ENCODE measurements around the gene BCR. TPM values are rescaled to one million over a fixed set of nuclear protein-coding genes. Genes with fewer than 3 reads are reported as not detected.

The BCR gene
- total RNA-seq, 1 donor, result 28.6 TPM

DNA sequence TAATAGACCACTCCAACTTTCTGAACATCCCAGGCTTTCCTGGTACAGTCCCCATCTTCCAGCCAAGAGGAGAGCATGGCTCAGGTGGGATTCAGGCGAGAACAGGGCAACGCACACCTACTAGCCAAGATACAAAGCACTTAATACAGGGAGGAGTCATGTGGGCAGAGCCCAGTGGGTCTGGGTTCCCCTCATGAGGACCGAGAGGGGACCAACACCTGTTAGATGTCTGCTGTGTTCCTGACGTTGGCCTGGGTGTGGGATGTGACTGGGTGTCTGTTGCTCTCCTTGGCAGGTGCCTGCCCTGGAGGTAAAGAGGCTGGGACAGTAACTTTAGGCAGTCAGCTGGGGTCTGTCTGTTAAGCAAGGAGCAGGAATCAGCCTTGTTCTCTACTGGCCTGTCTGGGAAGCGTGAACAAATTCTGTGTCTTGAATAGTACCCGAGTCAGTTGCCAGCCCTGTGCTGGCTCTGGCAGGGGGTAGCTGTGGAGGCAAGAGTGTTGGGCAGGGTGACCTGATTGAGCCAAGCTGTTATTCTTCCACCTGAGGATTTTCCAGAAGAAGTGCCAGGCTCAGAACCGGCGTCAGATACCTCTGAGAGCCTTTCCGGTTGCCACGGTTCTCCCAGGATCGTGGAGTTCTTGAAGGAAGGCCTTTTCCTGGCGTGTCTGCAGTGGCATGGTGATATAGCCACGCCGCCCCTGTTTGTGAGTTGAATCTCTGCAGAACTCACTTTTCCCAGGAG lies 56.3 kb downstream of the BCR start:
- H3K4me1 ChIP-seq (ENCODE audit: insufficient read depth, low read length), result peaks cover 24% of the 10 kb centered on the region
- no peaks in the 10 kb centered on the region for H3K9me3 ChIP-seq (ENCODE audit: low read depth, low read length)
- DNase-seq (ENCODE audit: insufficient read length, low spot score, missing footprints), result no peak
- no peak overlapping the region for H3K4me2 ChIP-seq (ENCODE audit: insufficient read depth, low read length)
- no peaks in the 10 kb centered on the region for H3K27me3 ChIP-seq (ENCODE audit: insufficient read depth, low read length)
- no peak overlapping the region for H3K4me3 ChIP-seq (ENCODE audit: insufficient read depth, low read length)
- TF ChIP-seq, protein P1, sequence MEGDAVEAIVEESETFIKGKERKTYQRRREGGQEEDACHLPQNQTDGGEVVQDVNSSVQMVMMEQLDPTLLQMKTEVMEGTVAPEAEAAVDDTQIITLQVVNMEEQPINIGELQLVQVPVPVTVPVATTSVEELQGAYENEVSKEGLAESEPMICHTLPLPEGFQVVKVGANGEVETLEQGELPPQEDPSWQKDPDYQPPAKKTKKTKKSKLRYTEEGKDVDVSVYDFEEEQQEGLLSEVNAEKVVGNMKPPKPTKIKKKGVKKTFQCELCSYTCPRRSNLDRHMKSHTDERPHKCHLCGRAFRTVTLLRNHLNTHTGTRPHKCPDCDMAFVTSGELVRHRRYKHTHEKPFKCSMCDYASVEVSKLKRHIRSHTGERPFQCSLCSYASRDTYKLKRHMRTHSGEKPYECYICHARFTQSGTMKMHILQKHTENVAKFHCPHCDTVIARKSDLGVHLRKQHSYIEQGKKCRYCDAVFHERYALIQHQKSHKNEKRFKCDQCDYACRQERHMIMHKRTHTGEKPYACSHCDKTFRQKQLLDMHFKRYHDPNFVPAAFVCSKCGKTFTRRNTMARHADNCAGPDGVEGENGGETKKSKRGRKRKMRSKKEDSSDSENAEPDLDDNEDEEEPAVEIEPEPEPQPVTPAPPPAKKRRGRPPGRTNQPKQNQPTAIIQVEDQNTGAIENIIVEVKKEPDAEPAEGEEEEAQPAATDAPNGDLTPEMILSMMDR (IDR thresholded peaks at IDR 0.05; ENCODE audit: extremely low read depth, low read depth, low read length), result no peak
- no peak overlapping the region for H2AFZ ChIP-seq (ENCODE audit: low read length)
- H3K79me2 ChIP-seq (ENCODE audit: insufficient read depth, low read length), result peaks cover 77% of the 10 kb centered on the region
- H3K27ac ChIP-seq (ENCODE audit: low read depth, low read length), result no peak overlapping the region
- peaks cover 82% of the 10 kb centered on the region for H4K20me1 ChIP-seq (ENCODE audit: insufficient read depth, low read length)
- no peaks in the 10 kb centered on the region for H3K36me3 ChIP-seq (ENCODE audit: insufficient read depth, low read length)

DNA sequence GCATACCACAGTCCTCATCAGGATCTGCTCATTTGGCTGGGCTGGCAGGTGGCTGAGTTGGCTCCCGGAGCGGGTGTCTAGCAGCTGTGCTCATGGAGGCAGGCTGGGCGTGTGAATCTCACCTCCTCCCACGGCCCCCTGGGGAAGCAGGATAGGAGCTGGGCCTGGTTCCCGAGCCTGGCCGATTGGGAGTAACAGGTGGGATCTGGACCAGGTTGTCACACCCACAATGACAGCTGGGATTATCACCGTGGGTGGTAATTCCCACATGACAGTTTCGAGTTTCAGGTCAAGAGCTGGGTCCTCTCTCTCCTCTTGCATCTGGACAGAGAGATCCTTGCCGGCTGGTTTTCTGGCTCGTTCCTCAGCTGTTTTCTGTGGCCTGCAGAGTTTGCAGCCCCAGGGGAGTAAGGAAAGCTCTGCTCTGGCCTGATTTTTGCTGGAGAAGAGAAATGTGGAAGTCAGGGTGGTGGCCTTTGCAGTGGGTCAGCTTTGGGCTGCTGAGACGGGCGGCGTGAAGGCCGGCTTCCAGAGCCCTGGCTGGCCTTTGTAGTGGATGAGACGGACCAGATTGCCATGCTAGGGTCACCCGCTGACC lies 57.0 kb downstream of the BCR start:
- H3K36me3 ChIP-seq (ENCODE audit: insufficient read depth, low read length), result no peaks in the 10 kb centered on the region
- H4K20me1 ChIP-seq (ENCODE audit: insufficient read depth, low read length), result peaks cover 82% of the 10 kb centered on the region
- no peaks in the 10 kb centered on the region for H3K9me3 ChIP-seq (ENCODE audit: low read depth, low read length)
- H3K27me3 ChIP-seq (ENCODE audit: insufficient read depth, low read length), result no peaks in the 10 kb centered on the region
- DNase-seq (ENCODE audit: insufficient read length, low spot score, missing footprints), result no peak
- peaks cover 76% of the 10 kb centered on the region for H3K79me2 ChIP-seq (ENCODE audit: insufficient read depth, low read length)
- H3K4me3 ChIP-seq (ENCODE audit: insufficient read depth, low read length), result no peak overlapping the region
- H2AFZ ChIP-seq (ENCODE audit: low read length), result no peak overlapping the region
- H3K27ac ChIP-seq (ENCODE audit: low read depth, low read length), result no peak overlapping the region
- TF ChIP-seq, protein P1 (IDR thresholded peaks at IDR 0.05; ENCODE audit: extremely low read depth, low read depth, low read length), result no peak
- H3K4me1 ChIP-seq (ENCODE audit: insufficient read depth, low read length), result peaks cover 30% of the 10 kb centered on the region
- no peak overlapping the region for H3K4me2 ChIP-seq (ENCODE audit: insufficient read depth, low read length)

DNA sequence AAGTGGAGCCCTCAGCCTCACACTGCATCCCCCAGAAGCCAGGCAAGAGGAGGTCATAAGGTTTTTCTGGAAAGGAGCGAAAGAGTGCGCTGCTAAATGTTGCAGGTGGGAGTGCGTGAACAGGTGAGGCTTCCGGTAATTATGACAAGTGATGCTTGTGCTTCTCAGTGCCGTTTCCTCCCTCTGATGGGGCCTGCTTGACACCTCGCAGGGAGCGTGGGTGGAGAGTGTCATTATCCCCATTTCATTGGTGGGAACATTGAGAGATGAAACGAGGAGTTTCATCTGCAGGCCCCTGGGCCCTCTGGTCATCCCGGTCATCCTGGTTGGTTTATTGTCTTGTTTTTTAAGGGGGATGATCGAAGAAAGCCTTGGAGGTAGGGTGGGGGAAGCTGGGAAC lies 57.5 kb downstream of the BCR start:
- TF ChIP-seq, protein P1 (IDR thresholded peaks at IDR 0.05; ENCODE audit: extremely low read depth, low read depth, low read length), result no peak
- peaks cover 82% of the 10 kb centered on the region for H4K20me1 ChIP-seq (ENCODE audit: insufficient read depth, low read length)
- H3K27ac ChIP-seq (ENCODE audit: low read depth, low read length), result no peak overlapping the region
- no peak for DNase-seq (ENCODE audit: insufficient read length, low spot score, missing footprints)
- H3K79me2 ChIP-seq (ENCODE audit: insufficient read depth, low read length), result peaks cover 74% of the 10 kb centered on the region
- H3K27me3 ChIP-seq (ENCODE audit: insufficient read depth, low read length), result no peaks in the 10 kb centered on the region
- no peak overlapping the region for H3K4me3 ChIP-seq (ENCODE audit: insufficient read depth, low read length)
- H2AFZ ChIP-seq (ENCODE audit: low read length), result no peak overlapping the region
- no peaks in the 10 kb centered on the region for H3K9me3 ChIP-seq (ENCODE audit: low read depth, low read length)
- H3K36me3 ChIP-seq (ENCODE audit: insufficient read depth, low read length), result no peaks in the 10 kb centered on the region
- H3K4me1 ChIP-seq (ENCODE audit: insufficient read depth, low read length), result peaks cover 35% of the 10 kb centered on the region
- no peak overlapping the region for H3K4me2 ChIP-seq (ENCODE audit: insufficient read depth, low read length)

- TF ChIP-seq, protein P1 (IDR thresholded peaks at IDR 0.05; ENCODE audit: extremely low read depth, low read depth, low read length), result no peak
- peaks cover 73% of the 10 kb centered on the region for H3K79me2 ChIP-seq (ENCODE audit: insufficient read depth, low read length)
These were observed 58.4 kb downstream of the BCR start for GRCh38 chr22:23238707-23239106.

More at GRCh38 chr22:23238707-23239106, 58.4 kb downstream of the BCR start:
- Histone ChIP-seq H3K4me3 (ENCODE audit: insufficient read depth, low read length) (no peak overlapping the region), H3K4me1 (ENCODE audit: insufficient read depth, low read length) (peaks cover 35% of the 10 kb centered on the region), H3K9me3 (ENCODE audit: low read depth, low read length) (no peaks in the 10 kb centered on the region), H3K27ac (ENCODE audit: low read depth, low read length) (no peak overlapping the region), H2AFZ (ENCODE audit: low read length) (no peak overlapping the region), H3K4me2 (ENCODE audit: insufficient read depth, low read length) (no peak overlapping the region), H4K20me1 (ENCODE audit: insufficient read depth, low read length) (peaks cover 80% of the 10 kb centered on the region), H3K36me3 (ENCODE audit: insufficient read depth, low read length) (no peaks in the 10 kb centered on the region), H3K27me3 (ENCODE audit: insufficient read depth, low read length) (no peaks in the 10 kb centered on the region)
- DNase-seq (ENCODE audit: insufficient read length, low spot score, missing footprints), result no peak

Data from osteoblast (primary cell).